ENCODE data around the gene ST3GAL3.

The ST3GAL3 gene

GRCh38 chr1:43789604-43790550, 82.5 kb downstream of the ST3GAL3 start:
- no peak for DNase-seq

GRCh38 chr1:43791243-43791642, 83.9 kb downstream of the ST3GAL3 start:
- no peak for DNase-seq

GRCh38 chr1:43796111-43796581, 88.8 kb downstream of the ST3GAL3 start:
- no peak for DNase-seq

- no peak for DNase-seq
These were observed 90.6 kb downstream of the ST3GAL3 start for GRCh38 chr1:43797891-43798290.

- no peak for DNase-seq
These were observed 92.6 kb downstream of the ST3GAL3 start for GRCh38 chr1:43799656-43800635.

- DNase-seq = no peak
These were observed 93.4 kb downstream of the ST3GAL3 start for GRCh38 chr1:43800771-43801170.

GRCh38 chr1:43801203-43801602, 93.9 kb downstream of the ST3GAL3 start:
- DNase-seq = no peak

- no peak for DNase-seq
These were observed 95.1 kb downstream of the ST3GAL3 start for GRCh38 chr1:43802356-43802980.

- no peak for DNase-seq
These were observed 95.8 kb downstream of the ST3GAL3 start for GRCh38 chr1:43803105-43803504.

GRCh38 chr1:43803646-43804045, 96.3 kb downstream of the ST3GAL3 start:
- DNase-seq = no peak

GRCh38 chr1:43804569-43804968, 97.2 kb downstream of the ST3GAL3 start:
- DNase-seq = no peak

GRCh38 chr1:43805340-43805739, 98.0 kb downstream of the ST3GAL3 start:
- DNase-seq = no peak

GRCh38 chr1:43806183-43806582, 98.8 kb downstream of the ST3GAL3 start:
- DNase-seq = no peak

- no peak for DNase-seq
These were observed 101.8 kb downstream of the ST3GAL3 start for GRCh38 chr1:43809097-43809673.

- DNase-seq = no peak
These were observed 105.2 kb downstream of the ST3GAL3 start for GRCh38 chr1:43812579-43812978.

GRCh38 chr1:43814401-43814800, 107.1 kb downstream of the ST3GAL3 start:
- no peak for DNase-seq

- DNase-seq = no peak
These were observed 110.1 kb downstream of the ST3GAL3 start for GRCh38 chr1:43817304-43817939.

GRCh38 chr1:43818691-43819090, 111.4 kb downstream of the ST3GAL3 start:
- no peak for DNase-seq

- no peak for DNase-seq
These were observed 112.0 kb downstream of the ST3GAL3 start for GRCh38 chr1:43819357-43819756.

- no peak for DNase-seq
These were observed 114.1 kb downstream of the ST3GAL3 start for GRCh38 chr1:43821471-43821870.

- no peak for DNase-seq
These were observed 114.8 kb downstream of the ST3GAL3 start for GRCh38 chr1:43822040-43822690.

All from NCI-H187 (cell line).